Measurements from ENCODE around the gene FSTL3.
A peak's percentile ranks its signal among the peaks of the same experiment; 100 is the strongest.

Gene FSTL3

DNA sequence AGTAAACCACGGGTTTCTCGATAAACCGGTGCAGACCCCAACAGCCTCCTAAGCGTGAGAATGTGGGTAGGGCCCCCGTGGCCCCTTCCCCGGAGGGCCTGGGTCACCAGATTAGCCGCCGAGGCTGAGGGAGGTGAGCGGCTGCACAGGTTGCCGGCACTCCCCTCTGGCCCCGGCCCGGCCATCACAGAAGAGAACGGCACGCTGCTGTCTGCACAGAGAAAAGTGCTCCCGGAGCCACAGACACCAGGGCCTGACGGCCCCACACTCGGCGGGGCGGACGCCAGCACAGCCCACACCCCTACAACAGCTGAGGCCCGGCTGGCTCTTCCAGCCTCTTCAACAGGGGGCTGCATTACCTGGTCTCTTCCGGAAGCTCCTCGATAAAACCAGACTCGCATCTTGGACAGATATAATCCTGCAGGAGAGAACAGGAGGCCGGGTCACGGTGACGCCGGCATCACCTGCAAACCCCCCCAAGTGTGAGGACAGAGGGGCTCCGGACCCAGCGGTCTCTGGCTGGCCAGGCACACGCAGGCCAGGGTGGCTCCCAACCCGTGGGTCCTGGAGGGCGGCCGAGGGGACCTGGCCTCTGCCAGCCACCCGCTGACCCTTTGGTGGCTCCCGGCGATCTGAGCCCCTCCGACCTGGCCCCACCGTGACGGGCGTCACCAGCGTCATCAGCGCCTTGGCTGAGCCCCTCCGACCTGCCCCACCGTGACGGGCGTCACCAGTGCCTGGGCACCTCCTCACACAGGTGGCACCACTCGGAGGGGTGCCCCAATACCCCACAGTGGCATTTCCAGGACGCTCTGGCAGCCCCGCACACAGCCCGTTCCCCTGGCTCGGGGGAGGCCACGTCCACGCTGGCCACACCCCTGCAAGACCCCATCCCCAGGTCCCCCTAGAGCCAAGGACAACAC, 23.5 kb upstream of the FSTL3 start:
- Histone ChIP-seq H3K4me1 (ENCODE audit: control insufficient read depth in 1 of 2, insufficient read depth in 2 of 2, low read length in 2 of 2) (peaks cover 4 to 9% of the 10 kb centered on the region in 2 donors), H3K9me3 (ENCODE audit: control insufficient read depth in 1 of 2, low read length in 2 of 2) (no peaks in the 10 kb centered on the region), H3K27ac (ENCODE audit: low read depth, low read length) (no peak overlapping the region), H3K9ac (ENCODE audit: low read depth in 1 of 2, low read length in 2 of 2) (no peak overlapping the region), H3K36me3 (ENCODE audit: control insufficient read depth in 1 of 2, insufficient read depth in 2 of 2, low read length in 2 of 2) (peaks cover 14 to 67% of the 10 kb centered on the region in 2 donors), H3K4me3 (ENCODE audit: low read depth in 1 of 2, low read length in 2 of 2) (no peak overlapping the region), H3K27me3 (ENCODE audit: control insufficient read depth in 1 of 2, insufficient read depth in 2 of 2, low read length in 2 of 2) (no peaks in the 10 kb centered on the region)

DNA sequence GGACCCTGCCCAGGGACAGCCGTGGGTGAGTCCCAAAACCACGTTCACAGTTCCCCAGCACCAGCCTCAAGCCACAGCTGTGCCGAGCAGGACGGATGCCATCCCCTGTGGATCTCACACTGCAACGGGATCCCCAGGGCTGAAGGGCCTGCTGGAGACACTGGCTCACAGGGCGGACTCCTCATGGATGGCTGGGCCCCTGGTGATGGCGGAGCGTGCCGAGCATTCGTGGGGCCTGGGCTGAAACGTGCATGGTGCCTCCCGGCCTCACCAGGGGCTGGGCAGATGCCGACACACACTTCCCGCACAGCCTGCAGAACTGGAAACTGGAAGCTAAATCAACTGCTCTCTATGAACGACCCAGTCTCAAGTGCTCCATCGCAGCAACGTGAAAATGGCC, 22.8 kb upstream of the FSTL3 start:
- Histone ChIP-seq H3K4me1 (ENCODE audit: control insufficient read depth in 1 of 2, insufficient read depth in 2 of 2, low read length in 2 of 2) (peaks cover 10 to 14% of the 10 kb centered on the region in 2 donors), H3K4me3 (ENCODE audit: low read depth in 1 of 2, low read length in 2 of 2) (no peak overlapping the region), H3K9ac (ENCODE audit: low read depth in 1 of 2, low read length in 2 of 2) (no peak overlapping the region), H3K27me3 (ENCODE audit: control insufficient read depth in 1 of 2, insufficient read depth in 2 of 2, low read length in 2 of 2) (no peaks in the 10 kb centered on the region), H3K9me3 (ENCODE audit: control insufficient read depth in 1 of 2, low read length in 2 of 2) (no peaks in the 10 kb centered on the region), H3K36me3 (ENCODE audit: control insufficient read depth in 1 of 2, insufficient read depth in 2 of 2, low read length in 2 of 2) (peaks cover 14 to 66% of the 10 kb centered on the region in 2 donors), H3K27ac (ENCODE audit: low read depth, low read length) (no peak overlapping the region)

DNA sequence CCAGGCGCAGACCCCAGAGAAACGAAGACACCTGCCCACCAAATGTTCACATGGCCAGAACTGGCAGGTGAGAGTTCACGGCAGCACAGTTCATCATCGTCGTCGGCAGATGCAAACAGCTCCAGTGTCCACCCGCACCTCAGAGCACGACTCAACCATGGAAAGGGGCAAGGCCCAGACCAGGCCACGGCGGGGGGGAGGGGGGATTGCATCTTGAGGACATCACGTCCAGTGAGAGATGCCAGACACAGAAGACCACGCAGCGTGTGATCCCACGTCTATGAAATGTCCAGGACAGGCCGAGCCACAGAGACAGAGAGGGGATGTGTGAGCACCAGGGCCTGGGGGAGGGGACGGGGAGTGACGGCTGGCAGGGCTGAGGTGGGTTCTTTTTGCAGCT, 20.5 kb upstream of the FSTL3 start:
- Histone ChIP-seq H3K27ac (ENCODE audit: low read depth, low read length) (no peak overlapping the region), H3K36me3 (ENCODE audit: control insufficient read depth in 1 of 2, insufficient read depth in 2 of 2, low read length in 2 of 2) (peaks cover 8 to 58% of the 10 kb centered on the region in 2 donors), H3K4me1 (ENCODE audit: control insufficient read depth in 1 of 2, insufficient read depth in 2 of 2, low read length in 2 of 2) (peaks cover 30 to 37% of the 10 kb centered on the region in 2 donors), H3K4me3 (ENCODE audit: low read depth in 1 of 2, low read length in 2 of 2) (no peak overlapping the region), H3K9me3 (ENCODE audit: control insufficient read depth in 1 of 2, low read length in 2 of 2) (no peaks in the 10 kb centered on the region), H3K27me3 (ENCODE audit: control insufficient read depth in 1 of 2, insufficient read depth in 2 of 2, low read length in 2 of 2) (no peaks in the 10 kb centered on the region), H3K9ac (ENCODE audit: low read depth in 1 of 2, low read length in 2 of 2) (no peak overlapping the region)

DNA sequence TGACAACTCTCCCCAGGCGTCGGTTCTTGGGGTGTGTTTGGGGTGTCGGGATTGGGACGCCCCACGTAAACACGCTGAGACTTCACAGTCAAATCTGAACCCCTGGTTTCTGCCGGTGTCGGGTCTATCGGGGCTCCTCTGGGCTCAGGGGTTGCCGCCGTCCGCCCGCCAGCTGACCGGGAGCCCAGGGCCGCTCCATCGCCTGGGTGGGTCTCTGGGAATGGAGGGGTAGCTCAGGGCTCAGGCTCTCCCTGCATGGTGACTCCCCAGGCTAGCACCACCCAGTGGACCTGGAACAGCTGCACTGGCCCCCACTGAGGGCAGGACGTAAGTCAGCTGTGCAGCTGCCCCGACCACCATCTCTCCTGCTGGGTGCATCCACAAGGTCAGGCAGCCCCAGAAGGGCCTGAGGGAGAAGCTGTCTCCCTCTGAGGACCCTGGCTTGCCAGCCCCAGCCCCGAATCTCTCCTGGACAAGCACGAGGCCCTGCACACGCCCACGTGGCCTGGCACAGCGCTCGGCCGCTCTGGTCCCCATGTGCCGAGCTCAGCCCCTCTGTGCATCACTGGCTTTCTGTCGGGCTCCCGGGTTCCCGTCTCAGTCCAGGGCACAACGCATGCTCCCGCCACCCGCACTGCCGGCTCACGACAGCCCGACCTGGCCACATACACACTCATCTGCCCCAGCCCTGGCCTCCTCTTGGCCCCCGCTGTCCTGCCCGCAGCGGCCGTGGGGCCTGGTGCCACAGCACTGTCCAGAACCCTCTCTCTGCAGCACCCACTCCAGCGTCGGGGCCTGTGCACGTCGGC, 19.2 kb upstream of the FSTL3 start:
- H3K4me3 ChIP-seq (ENCODE audit: low read depth in 1 of 2, low read length in 2 of 2), result no peak overlapping the region
- H3K4me1 ChIP-seq (ENCODE audit: control insufficient read depth in 1 of 2, insufficient read depth in 2 of 2, low read length in 2 of 2), result peaks cover 33 to 49% of the 10 kb centered on the region in 2 donors
- peaks cover 5 to 49% of the 10 kb centered on the region in 2 donors for H3K36me3 ChIP-seq (ENCODE audit: control insufficient read depth in 1 of 2, insufficient read depth in 2 of 2, low read length in 2 of 2)
- no peak overlapping the region for H3K27ac ChIP-seq (ENCODE audit: low read depth, low read length)
- H3K9ac ChIP-seq (ENCODE audit: low read depth in 1 of 2, low read length in 2 of 2), result no peak overlapping the region
- H3K9me3 ChIP-seq (ENCODE audit: control insufficient read depth in 1 of 2, low read length in 2 of 2), result no peaks in the 10 kb centered on the region
- H3K27me3 ChIP-seq (ENCODE audit: control insufficient read depth in 1 of 2, insufficient read depth in 2 of 2, low read length in 2 of 2), result no peaks in the 10 kb centered on the region

DNA sequence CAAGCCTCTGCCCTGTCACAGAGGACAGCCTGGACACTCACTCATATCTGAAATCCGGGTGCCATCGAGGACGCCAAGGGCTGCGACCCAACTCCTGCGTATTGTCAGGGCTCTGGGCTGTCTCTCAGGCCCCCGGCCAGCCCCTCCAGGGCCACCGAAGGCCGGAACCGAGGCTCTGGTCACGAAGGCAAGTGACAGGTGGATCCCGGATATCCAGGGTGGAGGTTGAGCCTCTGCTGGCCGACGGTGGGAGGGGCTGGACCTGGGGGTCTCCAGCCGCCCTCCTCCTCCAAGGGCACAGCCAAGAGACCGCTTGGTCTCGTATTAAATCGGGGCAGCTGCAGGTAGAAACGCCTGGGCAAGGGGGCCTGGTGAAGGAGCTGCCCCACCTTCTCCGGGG, 18.6 kb upstream of the FSTL3 start:
- H3K4me3 ChIP-seq (ENCODE audit: low read depth in 1 of 2, low read length in 2 of 2), result no peak overlapping the region
- no peak overlapping the region for H3K9ac ChIP-seq (ENCODE audit: low read depth in 1 of 2, low read length in 2 of 2)
- no peaks in the 10 kb centered on the region for H3K27me3 ChIP-seq (ENCODE audit: control insufficient read depth in 1 of 2, insufficient read depth in 2 of 2, low read length in 2 of 2)
- H3K9me3 ChIP-seq (ENCODE audit: control insufficient read depth in 1 of 2, low read length in 2 of 2), result no peaks in the 10 kb centered on the region
- no peak overlapping the region for H3K27ac ChIP-seq (ENCODE audit: low read depth, low read length)
- peaks cover 5 to 42% of the 10 kb centered on the region in 2 donors for H3K36me3 ChIP-seq (ENCODE audit: control insufficient read depth in 1 of 2, insufficient read depth in 2 of 2, low read length in 2 of 2)
- peaks cover 33 to 49% of the 10 kb centered on the region in 2 donors for H3K4me1 ChIP-seq (ENCODE audit: control insufficient read depth in 1 of 2, insufficient read depth in 2 of 2, low read length in 2 of 2)

DNA sequence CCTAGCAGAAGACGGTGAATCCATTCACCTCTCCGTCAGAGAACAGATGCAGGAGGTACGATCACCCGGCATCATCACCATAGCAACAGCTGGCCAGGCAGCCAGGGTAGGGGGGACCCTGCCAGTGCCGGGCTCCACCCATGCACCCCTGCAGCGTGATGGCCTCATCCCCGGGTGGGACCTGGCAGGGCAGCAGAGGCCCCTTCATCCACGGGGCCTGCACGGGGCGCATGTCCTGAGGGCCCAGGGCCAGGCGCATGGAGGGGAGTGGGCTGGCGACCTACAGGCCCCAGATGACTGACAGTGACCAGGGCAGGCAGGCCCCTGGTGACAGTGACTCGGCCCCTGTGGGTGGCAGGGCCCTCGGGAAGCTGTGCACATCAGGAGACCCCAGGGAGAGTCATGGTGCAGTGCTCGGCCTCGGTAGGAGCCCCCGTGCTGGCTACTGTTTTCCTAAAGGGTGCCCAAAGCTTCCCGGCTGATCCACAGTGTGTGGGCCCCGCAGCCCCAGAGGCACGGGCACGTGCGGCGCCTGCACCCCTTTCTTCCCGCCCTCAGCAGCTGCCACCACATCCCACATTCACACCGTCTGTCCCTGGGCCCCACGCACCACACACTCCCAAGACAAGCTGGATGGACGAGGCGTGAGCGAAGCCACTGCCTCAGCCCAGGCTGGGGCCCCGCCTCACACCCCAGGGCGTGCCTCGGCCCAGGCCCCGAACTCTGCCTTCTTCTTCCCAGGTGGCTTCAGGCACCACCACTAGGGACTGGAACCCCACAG, 17.9 kb upstream of the FSTL3 start:
- Histone ChIP-seq H3K9ac (ENCODE audit: low read depth in 1 of 2, low read length in 2 of 2) (no peak overlapping the region), H3K4me3 (ENCODE audit: low read depth in 1 of 2, low read length in 2 of 2) (peak overlapping the region in 1 of 2 donors; percentile 29), H3K4me1 (ENCODE audit: control insufficient read depth in 1 of 2, insufficient read depth in 2 of 2, low read length in 2 of 2) (peaks cover 33 to 49% of the 10 kb centered on the region in 2 donors), H3K27me3 (ENCODE audit: control insufficient read depth in 1 of 2, insufficient read depth in 2 of 2, low read length in 2 of 2) (no peaks in the 10 kb centered on the region), H3K9me3 (ENCODE audit: control insufficient read depth in 1 of 2, low read length in 2 of 2) (no peaks in the 10 kb centered on the region), H3K36me3 (ENCODE audit: control insufficient read depth in 1 of 2, insufficient read depth in 2 of 2, low read length in 2 of 2) (peaks cover 2 to 36% of the 10 kb centered on the region in 2 donors), H3K27ac (ENCODE audit: low read depth, low read length) (no peak overlapping the region)

DNA sequence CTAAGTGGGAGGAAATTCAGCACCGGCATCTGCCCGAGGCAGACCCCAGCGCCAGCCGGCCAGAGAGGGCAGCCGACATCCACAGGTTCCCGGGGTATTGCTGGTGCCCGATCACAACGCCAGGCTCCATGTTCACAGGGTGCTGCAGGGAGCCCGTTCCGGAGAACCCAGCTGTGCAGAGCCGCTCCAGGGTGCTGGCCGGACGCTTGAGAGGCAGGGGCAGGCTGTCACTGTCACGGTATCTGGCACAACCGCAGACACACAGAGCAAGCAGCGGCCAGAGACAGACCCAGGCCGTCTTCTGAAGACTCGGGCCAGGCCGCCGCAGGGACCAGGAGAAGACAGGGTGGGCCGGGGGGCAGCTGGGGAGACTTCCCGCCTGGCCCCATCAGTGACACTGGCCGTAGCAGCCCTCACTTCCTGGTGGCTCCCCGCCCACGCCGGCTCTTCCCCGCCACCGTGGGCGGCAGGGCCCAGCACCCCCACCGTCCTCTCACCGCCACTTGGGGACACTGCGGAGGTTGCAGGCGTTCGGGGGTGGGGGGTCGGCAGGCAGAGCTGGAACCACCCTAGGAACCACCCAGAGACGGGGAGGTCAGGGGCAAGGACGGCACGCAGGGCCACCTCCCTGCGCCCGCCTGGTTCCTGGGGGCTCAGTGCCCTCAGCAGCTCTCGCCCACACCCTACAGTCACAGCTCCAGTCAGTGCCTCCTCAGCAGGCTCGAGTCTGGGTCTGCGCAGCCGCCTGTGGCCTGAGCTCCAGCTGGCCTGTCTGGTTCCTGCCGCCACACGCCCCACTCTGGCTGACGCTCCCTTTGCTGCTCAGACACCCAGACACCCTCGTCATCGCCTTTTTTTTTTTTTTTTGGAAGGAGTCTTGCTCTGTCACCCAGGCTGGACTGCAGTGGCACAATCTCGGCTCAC, 17.0 kb upstream of the FSTL3 start:
- Histone ChIP-seq H3K9ac (ENCODE audit: low read depth in 1 of 2, low read length in 2 of 2) (no peak overlapping the region), H3K4me1 (ENCODE audit: control insufficient read depth in 1 of 2, insufficient read depth in 2 of 2, low read length in 2 of 2) (peaks cover 37 to 58% of the 10 kb centered on the region in 2 donors), H3K27me3 (ENCODE audit: control insufficient read depth in 1 of 2, insufficient read depth in 2 of 2, low read length in 2 of 2) (no peaks in the 10 kb centered on the region), H3K27ac (ENCODE audit: low read depth, low read length) (no peak overlapping the region), H3K9me3 (ENCODE audit: control insufficient read depth in 1 of 2, low read length in 2 of 2) (no peaks in the 10 kb centered on the region), H3K4me3 (ENCODE audit: low read depth in 1 of 2, low read length in 2 of 2) (peak overlapping the region in 1 of 2 donors; percentile 47), H3K36me3 (ENCODE audit: control insufficient read depth in 1 of 2, insufficient read depth in 2 of 2, low read length in 2 of 2) (peaks cover 0 to 26% of the 10 kb centered on the region in 2 donors)

DNA sequence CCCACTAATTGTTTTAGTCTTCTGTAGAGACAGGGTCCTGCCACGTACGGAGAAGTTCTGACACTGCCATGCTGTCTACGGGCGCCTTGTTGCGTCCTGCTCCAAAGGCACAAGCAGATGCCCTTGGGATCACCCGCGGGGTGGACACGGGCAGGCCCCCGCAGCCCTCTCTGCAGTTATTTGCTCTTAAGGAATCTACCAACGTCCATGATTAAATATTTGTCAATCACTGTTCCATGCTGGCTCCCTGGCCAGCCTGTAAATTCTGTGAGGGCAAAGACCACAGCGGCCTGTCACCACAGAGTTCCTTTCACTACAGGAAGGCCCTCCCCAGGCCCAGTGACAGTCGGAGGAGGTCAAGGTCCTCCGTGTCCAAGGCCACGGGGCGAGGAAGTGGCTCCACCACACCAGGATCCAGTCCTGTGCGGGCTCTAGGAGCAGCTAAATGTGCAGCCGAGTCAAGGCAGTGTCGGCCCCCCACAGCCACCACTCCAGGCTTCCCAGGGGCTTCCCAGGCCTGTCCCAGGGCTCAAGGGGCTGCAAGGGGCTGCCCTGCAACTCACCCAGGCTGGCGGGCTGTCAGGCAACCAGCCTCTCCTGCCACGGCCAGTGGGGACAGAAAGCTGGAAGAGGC, 15.3 kb upstream of the FSTL3 start:
- Histone ChIP-seq H3K27ac (ENCODE audit: low read depth, low read length) (peak overlapping the region; percentile 82), H3K9ac (ENCODE audit: low read depth in 1 of 2, low read length in 2 of 2) (peak overlapping the region; percentile 81 to 92), H3K4me3 (ENCODE audit: low read depth in 1 of 2, low read length in 2 of 2) (peak overlapping the region; percentile 71 to 72), H3K36me3 (ENCODE audit: control insufficient read depth in 1 of 2, insufficient read depth in 2 of 2, low read length in 2 of 2) (peaks cover 0 to 20% of the 10 kb centered on the region in 2 donors), H3K9me3 (ENCODE audit: control insufficient read depth in 1 of 2, low read length in 2 of 2) (no peaks in the 10 kb centered on the region), H3K27me3 (ENCODE audit: control insufficient read depth in 1 of 2, insufficient read depth in 2 of 2, low read length in 2 of 2) (no peaks in the 10 kb centered on the region), H3K4me1 (ENCODE audit: control insufficient read depth in 1 of 2, insufficient read depth in 2 of 2, low read length in 2 of 2) (peaks cover 43 to 65% of the 10 kb centered on the region in 2 donors)
